Measurements from ENCODE around the gene HTR3B. TPM values are rescaled to one million over a fixed set of nuclear protein-coding genes. Genes with fewer than 3 reads are reported as not detected.

The HTR3B gene
- total and polyA plus RNA-seq, 2 experiments from 2014 or later, result 0.42 to 0.77 TPM

GRCh38 chr11:113859665-113860064, 44.9 kb upstream of the HTR3B start:
- H3K4me2 ChIP-seq, result peak overlapping the region; percentile 34
- no peaks in the 10 kb centered on the region for H4K20me1 ChIP-seq (ENCODE audit: insufficient read depth, poor library complexity, severe bottlenecking)
- no peak for TF ChIP-seq EZH2phosphoT487 (IDR thresholded peaks at IDR 0.05; ENCODE audit: low read depth, severe bottlenecking, unreplicated experiment)
- peak overlapping the region; percentile 42 for H3K27ac ChIP-seq
- no peak for DNase-seq (ENCODE audit: low spot score)
- no peaks in the 10 kb centered on the region for H3K9me3 ChIP-seq (ENCODE audit: low read depth)
- peaks cover 12% of the 10 kb centered on the region for H3K4me1 ChIP-seq (ENCODE audit: insufficient read depth)
- H3K79me2 ChIP-seq, result peaks cover 67% of the 10 kb centered on the region
- no peak overlapping the region for H2AFZ ChIP-seq
- H3K27me3 ChIP-seq, result no peaks in the 10 kb centered on the region
- H3K36me3 ChIP-seq (replicated peaks; ENCODE audit: insufficient read depth, low read depth), result no peaks in the 10 kb centered on the region
- H3K9me2 ChIP-seq (replicated peaks; ENCODE audit: insufficient read depth), result no peaks in the 10 kb centered on the region
- H3K4me3 ChIP-seq, result no peak overlapping the region

DNA sequence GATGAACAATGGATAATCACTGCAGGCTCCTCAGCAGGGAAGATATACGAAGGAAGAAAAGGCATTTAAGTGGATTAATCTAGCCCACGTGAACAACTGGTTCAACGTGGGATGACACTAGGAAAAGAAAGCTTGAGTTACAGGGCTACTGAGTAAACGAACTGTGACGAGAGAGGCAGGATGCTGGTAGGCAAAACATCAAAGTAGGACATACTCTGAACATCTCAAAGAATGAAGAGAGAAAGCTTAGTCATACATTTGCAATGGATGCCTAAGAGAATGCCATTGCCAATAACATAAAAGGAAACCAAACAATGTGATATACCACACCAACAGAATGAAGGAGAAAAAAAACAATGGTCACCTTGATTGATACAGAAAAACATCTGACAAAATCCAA, 42.2 kb upstream of the HTR3B start:
- Histone ChIP-seq H3K9me2 (replicated peaks; ENCODE audit: insufficient read depth) (no peaks in the 10 kb centered on the region), H3K79me2 (peaks cover 79% of the 10 kb centered on the region), H3K4me2 (no peak overlapping the region), H3K36me3 (replicated peaks; ENCODE audit: insufficient read depth, low read depth) (no peaks in the 10 kb centered on the region), H4K20me1 (ENCODE audit: insufficient read depth, poor library complexity, severe bottlenecking) (no peaks in the 10 kb centered on the region), H3K9me3 (ENCODE audit: low read depth) (no peaks in the 10 kb centered on the region), H3K4me1 (ENCODE audit: insufficient read depth) (peaks cover 6% of the 10 kb centered on the region), H3K27ac (no peak overlapping the region), H3K4me3 (no peak overlapping the region), H3K27me3 (no peaks in the 10 kb centered on the region), H2AFZ (no peak overlapping the region)
- WGBS (ENCODE audit: low lambda C conversion rate, missing lambda C conversion rate), result 53% methylated on average over 5 of the region's 5 CpGs
- DNase-seq (ENCODE audit: low spot score), result no peak
- TF ChIP-seq EZH2phosphoT487 (IDR thresholded peaks at IDR 0.05; ENCODE audit: low read depth, severe bottlenecking, unreplicated experiment), result no peak

DNA sequence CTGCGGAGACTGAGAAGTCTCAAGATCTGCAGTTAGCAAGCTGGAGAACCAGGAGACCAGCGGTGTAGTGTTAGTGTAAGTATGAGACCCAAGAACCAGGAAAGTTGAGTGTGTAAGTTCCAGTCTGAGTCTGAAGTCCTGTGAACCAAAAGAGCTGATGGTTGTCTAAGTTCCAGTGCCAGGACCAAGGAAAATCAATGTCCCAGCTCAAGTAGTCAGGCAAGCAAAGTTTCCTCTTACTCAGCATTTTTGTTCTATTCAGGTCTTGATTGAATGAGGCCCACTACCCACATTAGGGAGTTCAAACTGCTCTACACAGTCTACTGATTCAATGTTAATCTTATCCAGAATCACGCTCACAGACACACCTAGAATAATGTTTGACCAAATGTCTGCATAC, 40.2 kb upstream of the HTR3B start:
- H3K9me2 ChIP-seq (replicated peaks; ENCODE audit: insufficient read depth), result no peaks in the 10 kb centered on the region
- H3K4me1 ChIP-seq (ENCODE audit: insufficient read depth), result peaks cover 6% of the 10 kb centered on the region
- TF ChIP-seq EZH2phosphoT487 (IDR thresholded peaks at IDR 0.05; ENCODE audit: low read depth, severe bottlenecking, unreplicated experiment) (no peak), CTCF (IDR thresholded peaks at IDR 0.05; ENCODE audit: poor library complexity) (no peak), EZH2 (IDR thresholded peaks at IDR 0.05; ENCODE audit: borderline replicate concordance) (no peak)
- no peak for DNase-seq (ENCODE audit: low spot score)
- no peaks in the 10 kb centered on the region for H3K27me3 ChIP-seq
- H3K4me3 ChIP-seq, result no peak overlapping the region
- no peaks in the 10 kb centered on the region for H3K9me3 ChIP-seq (ENCODE audit: low read depth)
- H3K4me2 ChIP-seq, result no peak overlapping the region
- no peaks in the 10 kb centered on the region for H3K36me3 ChIP-seq (replicated peaks; ENCODE audit: insufficient read depth, low read depth)
- H3K79me2 ChIP-seq, result peaks cover 65% of the 10 kb centered on the region
- H4K20me1 ChIP-seq (ENCODE audit: insufficient read depth, poor library complexity, severe bottlenecking), result no peaks in the 10 kb centered on the region
- 93% methylated on average over 3 of the region's 3 CpGs for WGBS (ENCODE audit: low lambda C conversion rate, missing lambda C conversion rate)
- H3K27ac ChIP-seq, result no peak overlapping the region
- no peak overlapping the region for H2AFZ ChIP-seq

DNA sequence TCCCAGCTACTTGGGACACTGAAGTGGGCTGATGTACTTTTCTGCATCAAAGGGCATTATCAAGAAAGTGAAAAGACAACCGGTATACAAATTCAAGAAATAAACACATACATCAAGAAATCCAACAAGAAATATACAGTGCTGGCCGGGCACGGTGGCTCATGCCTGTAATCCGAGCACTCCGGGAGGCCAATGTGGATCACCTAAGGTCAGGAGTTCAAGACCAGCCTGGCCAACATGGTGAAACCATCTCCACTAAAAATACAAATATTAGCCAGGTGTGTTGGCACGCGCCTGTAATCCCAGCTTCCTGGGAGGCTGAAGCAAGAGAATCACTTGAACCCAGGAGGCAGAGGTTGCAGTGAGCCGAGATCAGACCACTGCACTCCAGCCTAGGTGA, 38.7 kb upstream of the HTR3B start:
- Histone ChIP-seq H2AFZ (no peak overlapping the region), H3K4me1 (ENCODE audit: insufficient read depth) (no peaks in the 10 kb centered on the region), H3K4me2 (no peak overlapping the region), H3K27me3 (no peaks in the 10 kb centered on the region), H3K79me2 (peaks cover 63% of the 10 kb centered on the region), H3K9me2 (replicated peaks; ENCODE audit: insufficient read depth) (no peaks in the 10 kb centered on the region), H3K4me3 (no peak overlapping the region), H3K27ac (no peak overlapping the region), H3K36me3 (replicated peaks; ENCODE audit: insufficient read depth, low read depth) (no peaks in the 10 kb centered on the region), H3K9me3 (ENCODE audit: low read depth) (no peaks in the 10 kb centered on the region), H4K20me1 (ENCODE audit: insufficient read depth, poor library complexity, severe bottlenecking) (no peaks in the 10 kb centered on the region)
- TF ChIP-seq EZH2 (IDR thresholded peaks at IDR 0.05; ENCODE audit: borderline replicate concordance), result no peak
- 91% methylated on average over 8 of the region's 8 CpGs for WGBS (ENCODE audit: low lambda C conversion rate, missing lambda C conversion rate)
- DNase-seq (ENCODE audit: low spot score), result no peak

- TF ChIP-seq CTCF (IDR thresholded peaks at IDR 0.05; ENCODE audit: poor library complexity) (no peak), EZH2phosphoT487 (IDR thresholded peaks at IDR 0.05; ENCODE audit: low read depth, severe bottlenecking, unreplicated experiment) (no peak), EZH2 (IDR thresholded peaks at IDR 0.05; ENCODE audit: borderline replicate concordance) (no peak)
- no peak for DNase-seq (ENCODE audit: low spot score)
- Histone ChIP-seq H3K9me2 (replicated peaks; ENCODE audit: insufficient read depth) (no peaks in the 10 kb centered on the region), H3K27me3 (no peaks in the 10 kb centered on the region), H3K79me2 (peaks cover 57% of the 10 kb centered on the region), H2AFZ (no peak overlapping the region), H3K4me2 (no peak overlapping the region), H3K4me3 (no peak overlapping the region), H4K20me1 (ENCODE audit: insufficient read depth, poor library complexity, severe bottlenecking) (no peaks in the 10 kb centered on the region), H3K9me3 (ENCODE audit: low read depth) (no peaks in the 10 kb centered on the region), H3K27ac (no peak overlapping the region), H3K4me1 (ENCODE audit: insufficient read depth) (no peaks in the 10 kb centered on the region), H3K36me3 (replicated peaks; ENCODE audit: insufficient read depth, low read depth) (no peaks in the 10 kb centered on the region)
- WGBS (ENCODE audit: low lambda C conversion rate, missing lambda C conversion rate), result 88% methylated on average over 3 of the region's 3 CpGs
Observed at GRCh38 chr11:113867843-113868503, 36.6 kb upstream of the HTR3B start.

Data from hepatocyte (in vitro differentiated cells).